T-helper 1 cell treated with Interleukin-12 subunit alpha and Interleukin-12 subunit beta and Interleukin-4 antibody, amounts not matched to agents 30 ng/mL and 1 ng/mL, for 36 hours (primary cell): Measurements from ENCODE around the gene KLB. TPM values are rescaled to one million over a fixed set of nuclear protein-coding genes. Genes with fewer than 3 reads are reported as not detected.
"Not testable (repeated sequence)": the region's sequence is repeated elsewhere in the genome, so short reads cannot be mapped to it uniquely, and the experiment has no call there.

Experiments used
- intact Hi-C: fragments of 100-400 bp; cut with micrococcal nuclease; formaldehyde crosslinking; loops from one replicate; pipeline ENCODE4 v1.15.1; 2024
- total RNA-seq: library from RNA; stranded (reverse); gene quantifications from 2 replicates; pipeline ENCODE4 v1.2.3, GENCODE V29; 2022

Gene KLB
- total RNA-seq, 1 donor from 2014 or later = not detected

DNA sequence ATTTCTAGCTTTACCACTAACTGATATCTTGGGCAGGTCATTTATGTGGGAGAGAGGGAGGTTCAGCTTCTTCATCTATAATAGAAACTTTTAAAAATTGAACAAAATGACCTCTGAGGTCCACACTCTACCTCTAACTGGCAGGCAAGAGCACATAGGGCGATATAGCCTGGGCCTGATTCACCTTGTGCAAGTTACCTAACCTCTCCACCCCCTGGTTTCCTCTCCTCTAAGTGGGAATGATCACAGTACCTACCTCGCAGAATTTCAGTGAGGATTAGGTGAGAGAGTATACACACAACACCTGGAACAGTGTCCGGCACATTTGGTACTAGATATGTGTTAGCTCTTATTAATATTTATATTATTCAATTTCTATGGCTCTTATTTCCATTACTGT, 15.5 kb downstream of the KLB start:
- intact Hi-C loops = no loop called here

DNA sequence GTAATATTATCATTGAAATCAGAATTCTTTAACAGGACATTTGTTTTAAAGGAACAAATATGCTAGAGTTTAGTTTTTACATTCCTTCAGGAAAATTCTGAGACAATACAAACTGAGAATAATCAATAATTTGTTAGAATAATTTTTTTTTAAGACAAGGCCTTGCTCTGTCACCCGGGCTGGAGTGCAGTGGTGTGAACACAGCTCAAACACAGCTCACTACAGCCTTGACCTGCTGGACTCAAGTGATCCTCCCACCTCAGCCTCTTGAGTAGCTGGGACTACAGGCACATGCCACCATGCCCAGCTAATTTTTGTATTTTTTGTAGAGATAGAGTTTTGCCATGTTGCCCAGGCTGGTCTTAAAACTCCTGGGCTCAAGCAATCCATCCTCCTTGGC, 18.6 kb downstream of the KLB start:
- intact Hi-C loops = not testable (repeated sequence)

DNA sequence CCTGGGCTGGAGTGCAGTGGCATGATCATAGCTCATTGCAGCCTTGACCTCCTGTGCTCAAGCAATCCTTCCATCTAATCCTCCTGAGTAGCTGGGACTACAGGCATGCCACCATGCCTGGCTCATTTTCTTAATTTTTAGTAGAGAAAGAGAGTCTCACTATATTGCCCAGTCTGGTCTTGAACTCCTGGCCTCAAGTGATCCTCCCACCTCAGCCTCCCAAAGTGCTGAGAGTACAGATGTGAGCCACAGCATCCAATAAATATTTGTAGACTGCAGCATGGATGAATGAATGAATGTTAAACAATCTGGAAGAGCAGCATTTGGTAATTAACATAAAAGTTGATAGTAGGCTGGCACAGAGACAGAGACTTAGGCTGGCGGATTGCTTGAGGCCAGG, 20.0 kb downstream of the KLB start:
- intact Hi-C loops = no loop called here

DNA sequence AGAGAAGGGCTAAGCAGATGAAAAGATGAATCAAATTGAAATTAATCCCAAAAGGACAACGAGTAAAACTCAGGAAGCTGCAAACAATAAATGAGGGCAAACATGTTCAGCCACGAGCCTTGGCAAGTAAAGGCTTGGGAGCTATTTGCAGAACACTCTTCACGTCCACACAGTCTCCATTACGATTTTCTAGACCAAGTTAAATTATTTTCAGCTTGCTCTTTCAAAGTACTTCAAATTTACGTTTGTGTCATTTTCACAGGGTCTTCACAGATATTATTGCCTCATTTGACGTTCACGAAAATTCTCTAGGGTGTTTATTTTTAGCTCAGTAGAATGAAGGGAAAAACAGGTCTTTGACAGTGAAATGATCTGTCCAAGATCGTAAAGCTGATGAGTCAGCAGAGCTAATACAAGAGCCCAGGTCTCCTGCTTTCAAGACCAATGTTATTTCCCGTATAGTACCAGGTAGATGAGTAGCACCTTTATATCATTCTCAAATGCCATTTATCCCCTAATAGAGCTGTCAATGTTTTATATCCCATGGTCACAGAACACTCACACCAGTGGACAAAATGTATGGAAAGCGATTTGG, 20.9 kb downstream of the KLB start:
- intact Hi-C loops = no loop called here

DNA sequence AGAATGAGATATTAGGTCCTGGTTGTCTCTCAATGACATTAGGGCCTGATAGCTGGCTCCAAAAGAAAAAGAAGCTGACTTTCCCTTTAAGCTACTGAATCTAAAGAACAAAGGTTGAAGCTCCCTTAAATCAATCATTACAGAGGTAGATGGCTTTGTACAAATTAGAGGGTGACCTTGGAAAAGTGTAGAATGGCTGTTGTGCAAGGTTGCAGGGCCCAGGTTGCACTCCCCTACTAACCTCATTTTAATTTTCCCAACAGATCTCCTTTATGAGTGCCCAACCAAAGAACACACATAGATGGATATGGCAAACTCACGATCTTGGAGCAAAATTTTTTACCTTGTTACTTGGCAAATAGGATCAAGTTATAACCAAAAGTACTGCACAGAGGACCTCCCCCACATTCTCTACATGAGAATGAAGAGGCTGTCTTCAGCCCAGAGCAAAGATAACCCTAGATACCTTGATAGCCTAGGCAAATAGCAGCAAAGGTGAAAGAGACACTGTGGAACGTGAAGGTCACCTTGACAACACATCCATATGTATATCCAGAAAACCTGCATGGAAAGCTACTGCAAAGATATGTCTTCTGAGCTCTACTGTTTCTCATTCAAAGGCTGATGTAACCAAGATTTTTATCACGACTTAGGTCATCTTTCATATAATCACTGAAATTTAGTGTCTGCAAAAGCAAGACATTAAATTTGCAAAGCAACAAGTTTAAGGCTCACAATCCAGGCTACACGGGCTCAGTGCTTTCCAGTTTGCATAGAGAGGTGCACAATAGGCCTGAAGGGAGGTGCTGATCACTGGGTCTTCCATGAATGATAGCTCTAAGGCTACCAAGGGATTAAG, 23.0 kb downstream of the KLB start:
- intact Hi-C loops = no loop called here

DNA sequence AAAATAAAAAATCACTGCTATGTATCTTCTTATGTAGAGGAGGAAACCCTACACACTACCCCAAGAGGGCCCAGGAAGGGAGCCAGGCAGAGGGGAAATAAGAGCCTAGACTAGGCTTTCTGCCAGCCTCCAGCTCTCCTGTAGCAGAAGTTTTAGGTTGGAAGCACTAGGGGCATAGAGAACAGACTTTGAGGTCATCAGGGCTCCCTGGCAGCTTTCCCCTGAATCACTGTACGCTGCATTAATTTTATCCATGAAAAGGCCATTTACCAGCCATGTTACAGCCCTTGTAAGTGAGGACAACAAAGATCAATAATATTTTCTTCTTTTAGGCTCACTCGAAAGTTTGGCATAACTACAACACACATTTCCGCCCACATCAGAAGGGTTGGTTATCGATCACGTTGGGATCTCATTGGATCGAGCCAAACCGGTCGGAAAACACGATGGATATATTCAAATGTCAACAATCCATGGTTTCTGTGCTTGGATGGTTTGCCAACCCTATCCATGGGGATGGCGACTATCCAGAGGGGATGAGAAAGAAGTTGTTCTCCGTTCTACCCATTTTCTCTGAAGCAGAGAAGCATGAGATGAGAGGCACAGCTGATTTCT, 27.3 kb downstream of the KLB start:
- intact Hi-C loops = no loop called here

DNA sequence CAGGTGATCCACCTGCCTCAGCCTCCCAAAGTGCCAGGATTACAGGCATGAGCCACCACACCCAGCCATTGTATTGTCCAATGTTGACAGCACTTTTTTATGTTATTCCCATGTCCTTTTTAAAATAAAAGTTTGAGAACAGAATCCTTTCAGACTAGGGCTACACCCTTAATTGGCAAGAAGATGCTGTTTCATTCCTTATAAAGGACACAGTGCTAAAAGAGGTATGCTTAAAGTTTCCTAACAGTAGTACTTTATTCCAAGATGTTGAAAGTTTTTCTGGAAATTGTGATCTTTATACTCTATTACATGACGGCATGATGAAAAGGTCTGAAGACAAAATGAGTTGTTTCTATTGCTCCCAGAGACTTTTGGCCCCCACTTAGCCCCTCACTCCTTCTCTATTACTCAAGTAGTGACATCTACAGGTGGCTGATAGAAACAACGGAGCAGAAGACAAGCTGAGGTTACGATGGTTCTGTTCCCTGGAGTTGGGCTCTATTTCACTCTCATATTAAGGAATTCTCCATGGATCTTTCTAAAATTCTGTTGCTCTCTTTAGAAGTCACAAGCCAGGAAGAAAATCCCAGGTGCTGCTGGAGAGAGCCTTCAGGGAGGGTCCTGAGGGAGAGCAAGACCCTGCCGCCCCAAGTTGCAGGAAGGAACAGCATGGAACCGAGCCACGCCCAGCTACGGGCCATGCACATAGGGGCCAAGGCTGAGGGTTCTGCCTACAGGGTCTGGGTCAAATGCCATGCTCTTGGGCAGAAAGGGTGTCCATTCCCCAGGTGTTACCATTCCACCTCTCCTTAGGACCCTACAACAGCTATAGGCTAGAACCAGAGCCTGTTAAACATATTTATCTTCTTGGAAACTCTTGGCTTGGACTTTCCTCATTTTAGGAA, 29.2 kb downstream of the KLB start:
- intact Hi-C loops = no loop called here

DNA sequence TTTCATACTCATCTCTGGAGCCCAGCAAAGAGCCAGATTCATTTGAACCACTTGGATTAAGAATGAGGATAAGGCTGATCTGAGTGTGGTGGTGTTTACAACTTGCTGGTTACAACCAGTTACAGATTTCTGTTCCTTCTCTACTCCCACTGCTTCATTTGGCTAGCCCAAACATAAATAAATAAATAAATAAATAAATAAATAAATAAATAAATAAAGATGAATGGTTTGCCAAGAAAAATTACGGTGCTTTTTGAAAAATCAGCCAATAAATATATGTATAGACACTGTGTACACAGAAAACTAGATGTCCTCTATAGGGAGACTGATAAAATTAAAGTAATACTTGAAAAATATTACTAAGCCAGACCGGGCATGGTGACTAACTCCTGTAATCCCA, 34.9 kb downstream of the KLB start:
- intact Hi-C loops = no loop called here

DNA sequence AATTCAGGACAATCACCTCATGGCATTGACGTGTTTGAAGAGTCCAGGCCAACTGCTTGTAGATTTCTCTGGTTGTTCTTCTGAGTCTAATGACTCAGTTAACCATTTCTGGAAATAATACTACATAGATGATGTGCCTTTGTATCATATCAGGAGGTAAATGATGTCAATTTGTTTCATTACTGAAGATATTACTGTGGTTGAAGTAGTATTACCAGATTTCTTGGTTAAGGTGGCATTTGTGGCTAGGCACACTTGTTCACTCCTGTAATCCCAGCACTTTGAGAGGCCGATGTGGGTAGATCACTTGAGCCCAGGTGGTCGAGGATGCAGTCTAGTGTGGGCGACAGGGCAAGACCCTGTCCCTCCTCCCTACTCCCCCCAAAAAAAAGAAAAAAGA, 36.3 kb downstream of the KLB start:
- intact Hi-C loops = no loop called here

DNA sequence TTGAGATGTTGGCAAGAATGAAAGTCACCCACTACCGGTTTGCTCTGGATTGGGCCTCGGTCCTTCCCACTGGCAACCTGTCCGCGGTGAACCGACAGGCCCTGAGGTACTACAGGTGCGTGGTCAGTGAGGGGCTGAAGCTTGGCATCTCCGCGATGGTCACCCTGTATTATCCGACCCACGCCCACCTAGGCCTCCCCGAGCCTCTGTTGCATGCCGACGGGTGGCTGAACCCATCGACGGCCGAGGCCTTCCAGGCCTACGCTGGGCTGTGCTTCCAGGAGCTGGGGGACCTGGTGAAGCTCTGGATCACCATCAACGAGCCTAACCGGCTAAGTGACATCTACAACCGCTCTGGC, 39.7 kb downstream of the KLB start:
- intact Hi-C loops = loop anchor here (2.0 kb wide), 1 partner anchor 94 kb away; no protein-coding TSS in a partner anchor

DNA sequence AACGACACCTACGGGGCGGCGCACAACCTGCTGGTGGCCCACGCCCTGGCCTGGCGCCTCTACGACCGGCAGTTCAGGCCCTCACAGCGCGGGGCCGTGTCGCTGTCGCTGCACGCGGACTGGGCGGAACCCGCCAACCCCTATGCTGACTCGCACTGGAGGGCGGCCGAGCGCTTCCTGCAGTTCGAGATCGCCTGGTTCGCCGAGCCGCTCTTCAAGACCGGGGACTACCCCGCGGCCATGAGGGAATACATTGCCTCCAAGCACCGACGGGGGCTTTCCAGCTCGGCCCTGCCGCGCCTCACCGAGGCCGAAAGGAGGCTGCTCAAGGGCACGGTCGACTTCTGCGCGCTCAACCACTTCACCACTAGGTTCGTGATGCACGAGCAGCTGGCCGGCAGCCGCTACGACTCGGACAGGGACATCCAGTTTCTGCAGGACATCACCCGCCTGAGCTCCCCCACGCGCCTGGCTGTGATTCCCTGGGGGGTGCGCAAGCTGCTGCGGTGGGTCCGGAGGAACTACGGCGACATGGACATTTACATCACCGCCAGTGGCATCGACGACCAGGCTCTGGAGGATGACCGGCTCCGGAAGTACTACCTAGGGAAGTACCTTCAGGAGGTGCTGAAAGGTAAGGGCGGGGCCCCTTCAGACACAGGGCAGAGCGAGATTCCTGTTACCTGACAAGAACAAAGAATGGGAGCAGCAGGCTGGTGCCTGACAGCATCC, 40.3 kb downstream of the KLB start:
- intact Hi-C loops = loop anchor here (2.0 kb wide), 1 partner anchor 94 kb away; no protein-coding TSS in a partner anchor

DNA sequence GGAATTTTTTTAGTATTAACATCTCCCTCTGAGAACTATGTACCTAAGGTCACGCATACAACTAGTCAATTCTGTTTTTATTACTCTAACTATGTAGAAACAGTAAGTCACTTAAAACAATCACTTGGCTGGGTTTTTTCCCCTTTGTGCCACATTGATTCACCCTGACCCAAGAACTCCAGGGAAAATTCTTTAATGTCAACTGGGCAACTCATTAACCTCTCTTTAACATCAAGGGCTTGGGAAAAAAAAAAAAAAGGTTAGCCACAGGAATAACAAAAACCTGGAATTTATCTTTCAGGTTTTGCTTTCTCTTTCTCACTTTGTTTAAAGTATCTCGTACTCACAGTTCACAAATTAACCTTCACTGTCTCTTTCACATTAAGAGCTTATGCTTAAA, 43.9 kb downstream of the KLB start:
- intact Hi-C loops = no loop called here

DNA sequence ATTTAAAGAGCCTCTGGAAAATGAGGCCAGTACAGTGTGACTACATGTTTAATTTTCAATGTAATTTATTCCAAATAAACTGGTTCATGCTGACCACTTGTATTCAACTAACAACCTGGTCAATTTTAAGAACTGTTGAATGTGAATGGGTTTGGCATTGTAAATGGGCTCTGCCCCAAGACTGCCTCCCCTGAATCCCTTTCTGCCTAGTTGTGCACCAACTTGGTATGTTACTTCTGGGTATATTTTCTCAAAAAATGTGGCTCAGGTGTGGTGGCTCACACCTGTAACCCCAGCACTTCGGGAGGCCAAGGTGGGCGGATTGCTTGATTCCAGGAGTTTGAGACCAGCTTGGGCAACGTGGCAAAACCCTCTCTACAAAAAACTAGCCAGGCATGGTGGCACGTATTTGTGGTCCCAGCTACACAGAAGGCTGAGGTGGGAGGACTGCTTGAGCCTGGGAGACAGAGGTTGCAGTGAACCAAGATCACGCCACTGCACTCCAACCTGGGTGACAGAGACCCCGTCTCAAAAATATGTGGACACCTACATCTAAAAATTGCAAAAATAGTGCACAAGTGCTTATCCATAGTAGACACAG, 44.8 kb downstream of the KLB start:
- intact Hi-C loops = no loop called here

DNA sequence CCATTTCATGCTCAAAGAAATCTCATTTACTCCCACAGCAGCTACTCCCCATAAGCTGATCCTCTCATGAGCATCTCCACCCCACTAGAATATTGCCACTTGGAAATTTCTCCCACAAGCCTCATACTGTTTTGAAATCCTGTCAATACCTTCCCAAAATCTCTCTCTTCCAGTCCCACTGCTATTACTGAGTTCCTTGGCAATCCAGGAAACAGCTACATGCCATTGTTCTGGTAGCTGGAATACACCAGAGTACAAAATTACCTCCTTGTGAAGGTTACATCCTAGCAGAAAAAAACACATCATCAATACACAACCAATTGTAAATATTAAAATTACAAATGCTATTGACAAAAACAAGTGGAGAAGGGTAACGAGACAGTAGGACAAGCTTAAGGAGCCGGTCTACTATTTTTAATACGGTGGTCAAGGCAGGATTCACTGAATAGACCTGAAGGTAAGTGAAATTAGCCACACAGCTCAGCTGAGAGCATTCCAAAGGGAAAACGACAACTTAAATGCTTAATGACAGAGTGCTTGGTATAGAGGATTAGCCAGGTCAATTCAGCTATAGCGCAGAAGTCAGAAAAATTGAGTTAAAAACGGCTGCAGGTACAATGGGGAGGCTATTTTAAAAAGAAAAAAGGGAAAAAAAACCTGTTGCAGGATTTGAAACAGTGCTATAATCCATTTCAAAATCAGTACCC, 45.6 kb downstream of the KLB start:
- intact Hi-C loops = no loop called here

DNA sequence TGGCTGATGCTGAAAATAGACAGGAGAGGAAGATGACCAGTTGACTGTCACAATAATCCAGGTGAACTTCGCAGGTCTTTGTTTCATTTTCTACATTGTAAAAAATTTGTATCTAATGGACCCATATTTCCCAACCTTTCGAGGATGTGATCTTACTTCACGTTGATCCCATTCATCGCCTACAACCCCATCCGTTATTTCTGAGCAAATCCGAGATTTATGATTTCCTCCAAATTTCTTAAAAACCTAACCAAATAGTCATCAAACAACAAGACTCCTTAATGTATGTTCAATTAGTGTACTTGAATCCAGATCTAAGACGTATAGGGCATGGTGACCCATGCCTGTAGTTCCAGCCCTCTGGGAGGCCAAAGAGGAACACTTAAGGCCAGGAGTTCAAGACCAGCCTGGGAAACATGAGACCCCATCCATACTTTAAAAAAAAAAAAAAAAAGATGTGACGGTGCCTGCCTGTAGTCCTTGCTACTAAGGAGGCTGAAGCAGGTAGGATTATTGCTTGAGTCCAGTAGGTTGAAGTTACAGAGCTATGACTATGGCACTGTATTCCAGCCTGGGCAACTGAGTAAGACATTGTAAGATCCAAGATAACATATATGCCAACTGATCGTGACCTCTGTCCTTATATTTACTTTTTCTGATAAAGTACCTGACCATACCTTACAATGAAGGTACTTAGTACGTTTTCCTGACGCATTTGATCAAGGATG, 46.3 kb downstream of the KLB start:
- intact Hi-C loops = no loop called here

DNA sequence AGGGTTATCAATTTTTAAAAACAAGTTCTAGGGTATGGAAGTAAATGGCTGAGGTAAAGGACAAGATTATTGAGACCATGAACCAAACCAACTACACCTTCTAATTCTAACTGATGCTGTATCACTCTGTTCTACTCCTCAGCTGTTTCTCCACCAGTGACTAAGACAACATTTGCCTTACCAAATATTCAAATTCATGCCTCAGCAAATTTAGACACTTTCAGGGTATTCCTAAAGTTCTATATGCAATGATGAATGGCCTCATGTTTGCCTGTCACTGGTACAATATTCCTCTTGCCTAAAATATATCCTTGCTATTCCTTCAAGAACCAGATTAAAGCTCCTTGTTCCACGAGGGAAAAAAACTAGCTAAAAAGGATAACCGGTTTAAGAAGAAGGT, 47.0 kb downstream of the KLB start:
- intact Hi-C loops = no loop called here

DNA sequence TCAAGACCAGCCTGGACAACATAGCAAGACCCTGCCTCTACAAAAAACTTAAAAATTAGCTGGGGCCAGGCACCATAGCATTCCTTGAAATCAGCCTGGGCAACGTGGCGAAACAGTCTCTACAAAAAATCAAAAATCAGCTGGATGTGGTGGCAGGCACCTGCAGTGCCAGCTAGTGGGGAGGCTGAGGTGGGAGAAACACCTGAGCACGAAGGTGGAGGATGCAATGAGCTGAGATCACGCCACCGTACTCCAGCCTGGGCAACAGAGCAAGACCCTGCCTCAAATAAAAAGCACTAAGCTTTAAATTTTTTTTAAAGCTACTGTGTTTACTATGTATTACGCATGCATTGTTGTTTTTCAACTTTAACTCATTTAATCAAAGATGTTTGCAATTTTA, 48.8 kb downstream of the KLB start:
- intact Hi-C loops = loop anchor here (5.0 kb wide), 4 partner anchors 553 to 852 kb away; partner anchors contain the start of gene RHOH

DNA sequence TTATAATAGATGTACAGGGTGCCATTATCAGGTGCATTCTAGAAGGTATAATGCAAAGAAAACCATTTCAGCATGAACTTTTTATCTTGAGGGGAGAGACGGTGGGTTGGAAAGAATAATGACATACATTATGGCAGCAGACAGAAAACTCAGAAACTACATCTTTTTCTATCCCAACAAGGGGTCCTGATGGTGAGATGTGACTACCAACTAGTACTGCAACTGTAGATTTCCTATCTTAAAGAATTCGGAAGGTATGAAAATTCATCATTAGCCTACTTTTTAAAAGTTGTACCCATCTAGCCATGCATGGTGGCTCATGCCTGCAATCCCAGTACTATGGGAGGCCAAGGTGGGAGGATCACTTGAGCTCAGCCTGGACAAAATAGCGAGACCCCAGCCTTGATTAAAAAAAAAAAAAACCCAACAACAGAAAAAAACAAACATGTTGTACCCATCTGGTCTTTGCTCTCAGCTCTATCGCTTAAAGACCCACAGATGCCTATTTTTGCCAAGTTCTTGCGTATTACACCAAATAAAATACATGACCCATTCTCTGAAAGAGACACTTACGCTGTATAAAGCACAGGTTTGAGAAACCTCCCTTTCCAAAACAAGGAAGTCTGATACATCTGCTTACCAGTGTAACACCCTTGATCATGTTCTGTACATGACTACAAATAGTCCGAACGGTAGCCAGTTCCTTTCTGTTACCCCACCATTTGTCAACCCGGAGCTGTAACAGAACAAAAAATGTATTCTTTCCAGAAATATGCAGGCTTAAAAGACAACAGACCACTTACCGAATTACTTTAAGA, 50.4 kb downstream of the KLB start:
- intact Hi-C loops = loop anchor here (5.0 kb wide), 4 partner anchors 555 to 850 kb away; partner anchors contain the start of gene RHOH
